Heart left ventricle (tissue), 16 donors: ENCODE data around the gene FSTL4. TPM values are rescaled to one million over a fixed set of nuclear protein-coding genes. Genes with fewer than 3 reads are reported as not detected.
A peak's percentile ranks its signal among the peaks of the same experiment; 100 is the strongest.

Experiments
- ATAC-seq, 4 donors: fragments of 200-7000 bp; cut with Tn5 transposase; one replicate each; pipeline ENCODE4 v1.9.1; 2020 to 2022; ENCODE audit warnings: moderate library complexity in 4 of 4, mild to moderate bottlenecking in 3 of 4, moderate number of reproducible peaks in 1 of 4
- DNase-seq, 5 donors: peaks; one replicate each; pipeline ENCODE4 v3.0.0-alpha.2; 2020
- H3K27ac ChIP-seq, 12 donors: fragments of 200-600 bp; sonication (generic) in 4 of 12; one replicate each; pipeline versions ENCODE4 v1.5.0 to v1.8.0; 2016 to 2022; ENCODE audit warnings: mild to moderate bottlenecking in 2 of 12
- H3K27me3 ChIP-seq, 9 donors: fragments of 200-600 bp; sonication (generic) in 2 of 9; one replicate each; pipeline versions ENCODE4 v1.5.1 to v1.8.0; 2016 to 2022; ENCODE audit warnings: mild to moderate bottlenecking in 3 of 9
- H3K36me3 ChIP-seq, 9 donors: fragments of 200-600 bp; sonication (generic) in 2 of 9; one replicate each; pipeline versions ENCODE4 v1.5.0 to v1.8.0; 2018 to 2022; ENCODE audit warnings: mild to moderate bottlenecking in 2 of 9
- H3K4me1 ChIP-seq, 12 donors: fragments of 200-600 bp; sonication (generic) in 4 of 12; one replicate each; pipeline versions ENCODE4 v1.5.0 to v1.8.0; 2016 to 2022; ENCODE audit warnings: mild to moderate bottlenecking in 3 of 12
- H3K4me3 ChIP-seq, 12 donors: fragments of 200-600 bp; sonication (generic) in 4 of 12; one replicate each; pipeline versions ENCODE4 v1.5.0 to v1.8.0; 2017 to 2022; ENCODE audit warnings: mild to moderate bottlenecking in 9 of 12, moderate library complexity in 4 of 12
- H3K9me3 ChIP-seq, 12 donors: fragments of 200-600 bp; sonication (generic) in 4 of 12; one replicate each; pipeline versions ENCODE4 v1.5.0 to v1.8.0; 2016 to 2022; ENCODE audit warnings: mild to moderate bottlenecking in 1 of 12
- POLR2A ChIP-seq, 2 donors: fragments of 450-650 bp; IDR thresholded peaks; one replicate each; pipeline ENCODE4 v1.6.1; 2017; ENCODE audit warnings: antibody characterized with exemption in 2 of 2, mild to moderate bottlenecking in 2 of 2, moderate library complexity in 2 of 2
- WGBS, 4 donors: extraction: QIAGEN DNeasy Blood & Tissue Kit in 2 of 4; methylation state at CpG; one replicate each; pipeline versions ENCODE4 v1.1.5 to v1.1.7; 2013 to 2018; 5-methylcytosine and 5-hydroxymethylcytosine counted together
- intact Hi-C, 10 donors: fragments of 100-400 bp; cut with DNase I; formaldehyde crosslinking; loops; one replicate each; pipeline versions ENCODE4 v1.11.1 to v1.14.2; 2022
- polyA plus RNA-seq, 2 donors: library from polyadenylated mRNA; stranded (reverse); fragments of 200-250 nt; gene quantifications; one replicate each; pipeline ENCODE4 v1.2.3, GENCODE V29; 2013
- total RNA-seq, 9 donors: library from RNA; depleted of rRNA in 2 of 9; stranded (reverse); fragments of >200 nt in 2 of 9; fragmentation: NEBNext Ultra II Directional in 3 of 9; extraction: Animal tissue kit (Norgen Biotek cat#: 25700) in 3 of 9; gene quantifications; one replicate each; pipeline versions ENCODE4 v1.1.0 to v1.2.4, GENCODE V29; 2016 to 2023
- TF ChIP-seq, protein P1 (sequence below), 12 donors: fragments of 200-600 bp; sonication (generic) in 4 of 12; IDR thresholded peaks; one replicate each; pipeline versions ENCODE4 v1.5.0 to v1.8.0; 2018 to 2022; ENCODE audit warnings: antibody characterized with exemption in 12 of 12, mild to moderate bottlenecking in 5 of 12
- donor health status: ischemic (EF 13 %, LVEDD 7.1; RV severe dilation, severe dysfunction).
- donor health status: healthy with polysubstance abuse.
- donor health status: DM: no; HTN: yes; CAD: no.
- donor health status: DM: no; HTN: no; CAD: no.
- donor health status: ischemic (EF 25% LVEDD 6.9; RV normal size, moderate dysfunction).
- donor health status: ischemic (EF 25% LVEDD 5.7; RV mildly dilated, moderate dysfunction).
- donor health status: healthy.
- donor health status: DM: yes; HTN: yes; CAD: no.
- donor health status: ischemic (EF 35%, LVEDD 5.7; RV mildly dilated, moderate dysfunction).
- donor health status: nonischemic (EF 11% LVEDD 7.7; RV severe dilation, severe dysfunction).
- donor health status: DM: yes; HTN: yes; CAD: no.
- donor health status: PGD.
- donor health status: ischemic (EF 29% LVEDD 5.4; RV normal size, mild dysfunction).
- donor health status: nonischemic (EF 23%, LVEDD 6.1; RV moderate dilation, normal function).

The FSTL4 gene
- total and polyA plus RNA-seq, 11 donors, result 0.01 to 0.39 (median 0.17) TPM; not detected in 6

DNA sequence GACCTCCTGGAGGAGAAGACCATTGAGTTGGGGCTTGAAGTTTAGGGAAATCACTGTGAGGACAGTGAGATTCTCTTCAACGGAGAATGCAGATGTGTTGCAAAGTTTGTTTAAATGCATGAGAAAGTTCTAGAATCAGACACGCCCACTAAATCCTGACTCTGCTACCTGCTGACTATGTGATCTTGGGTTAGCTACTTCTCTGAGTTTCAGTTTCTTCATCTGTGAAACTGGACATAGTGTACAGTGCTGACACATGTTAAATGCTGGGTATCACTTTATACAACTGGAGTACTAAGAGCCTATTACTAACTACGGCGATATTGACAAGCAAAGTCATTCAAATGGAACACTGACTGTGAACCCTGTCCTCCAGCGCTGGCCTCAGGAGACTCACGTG lies 305.1 kb downstream of the FSTL4 start:
- intact Hi-C loops, result no loop called here
- ATAC-seq (no peak), DNase-seq (no peak)
- H3K27me3 ChIP-seq, result no peaks in the 10 kb centered on the region
- no peaks in the 10 kb centered on the region for H3K4me1 ChIP-seq
- no peak overlapping the region for H3K27ac ChIP-seq
- 84 to 91% (median 89%) methylated on average over 6 of the region's 6 CpGs for WGBS, 4 donors
- H3K36me3 ChIP-seq, result no peaks in the 10 kb centered on the region
- H3K4me3 ChIP-seq, result no peak overlapping the region
- TF ChIP-seq POLR2A (IDR thresholded peaks at IDR 0.05), result no peak
- no peaks in the 10 kb centered on the region for H3K9me3 ChIP-seq

DNA sequence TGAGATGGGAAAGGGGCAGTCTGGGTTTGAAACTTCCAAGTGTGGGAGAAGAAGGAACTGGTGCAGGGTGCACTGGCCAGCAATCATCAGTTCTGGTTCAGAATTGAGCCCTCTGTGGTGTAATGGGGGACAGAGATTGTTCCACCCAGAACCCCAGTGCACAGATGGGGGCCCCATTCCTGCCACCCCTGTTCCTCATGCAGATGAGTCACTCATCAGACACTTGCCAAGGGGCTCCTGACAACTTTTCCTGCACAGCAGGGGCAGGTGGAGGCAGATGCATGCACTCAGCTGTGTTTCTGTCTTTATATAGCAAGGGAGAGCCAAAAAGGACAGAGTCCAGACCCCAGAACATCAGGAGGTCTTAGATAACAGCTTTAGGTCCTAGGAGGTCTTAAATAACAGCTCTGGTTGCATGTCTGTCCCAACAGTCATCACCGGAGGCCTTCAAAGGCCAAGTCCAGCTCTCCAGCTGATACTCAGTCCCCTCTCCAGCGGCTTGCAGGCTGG lies 307.6 kb downstream of the FSTL4 start:
- no peaks in the 10 kb centered on the region for H3K9me3 ChIP-seq
- no peak for DNase-seq
- ATAC-seq, result no peak
- no peak overlapping the region for H3K4me3 ChIP-seq
- no peaks in the 10 kb centered on the region for H3K36me3 ChIP-seq
- no peaks in the 10 kb centered on the region for H3K4me1 ChIP-seq
- no peak overlapping the region for H3K27ac ChIP-seq
- no peaks in the 10 kb centered on the region for H3K27me3 ChIP-seq
- intact Hi-C loops, result no loop called here
- 54 to 72% (median 60%) methylated on average over 1 to 2 of the region's 2 CpGs for WGBS, 4 donors
- TF ChIP-seq, protein P1, sequence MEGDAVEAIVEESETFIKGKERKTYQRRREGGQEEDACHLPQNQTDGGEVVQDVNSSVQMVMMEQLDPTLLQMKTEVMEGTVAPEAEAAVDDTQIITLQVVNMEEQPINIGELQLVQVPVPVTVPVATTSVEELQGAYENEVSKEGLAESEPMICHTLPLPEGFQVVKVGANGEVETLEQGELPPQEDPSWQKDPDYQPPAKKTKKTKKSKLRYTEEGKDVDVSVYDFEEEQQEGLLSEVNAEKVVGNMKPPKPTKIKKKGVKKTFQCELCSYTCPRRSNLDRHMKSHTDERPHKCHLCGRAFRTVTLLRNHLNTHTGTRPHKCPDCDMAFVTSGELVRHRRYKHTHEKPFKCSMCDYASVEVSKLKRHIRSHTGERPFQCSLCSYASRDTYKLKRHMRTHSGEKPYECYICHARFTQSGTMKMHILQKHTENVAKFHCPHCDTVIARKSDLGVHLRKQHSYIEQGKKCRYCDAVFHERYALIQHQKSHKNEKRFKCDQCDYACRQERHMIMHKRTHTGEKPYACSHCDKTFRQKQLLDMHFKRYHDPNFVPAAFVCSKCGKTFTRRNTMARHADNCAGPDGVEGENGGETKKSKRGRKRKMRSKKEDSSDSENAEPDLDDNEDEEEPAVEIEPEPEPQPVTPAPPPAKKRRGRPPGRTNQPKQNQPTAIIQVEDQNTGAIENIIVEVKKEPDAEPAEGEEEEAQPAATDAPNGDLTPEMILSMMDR (IDR thresholded peaks at IDR 0.05), result no peak
- no peak for TF ChIP-seq POLR2A (IDR thresholded peaks at IDR 0.05)

DNA sequence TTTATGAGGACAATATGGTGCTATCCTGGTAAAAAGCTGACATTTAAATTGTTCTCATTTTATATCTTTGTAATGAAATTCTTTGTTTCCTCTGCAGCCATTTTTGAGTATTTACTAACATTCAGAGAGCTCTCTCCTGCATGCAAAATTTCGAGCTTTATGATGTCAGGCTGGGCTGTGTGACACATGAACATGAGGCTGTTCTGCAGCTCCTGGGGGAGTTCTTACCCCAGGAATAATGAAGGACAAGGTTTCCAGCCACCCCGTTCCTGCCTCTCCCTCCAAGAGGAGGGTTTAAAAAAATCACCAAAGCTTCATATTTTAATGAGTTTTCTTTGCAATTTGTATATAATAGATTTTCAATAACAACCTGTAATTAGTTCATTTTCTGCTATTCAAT lies 308.2 kb downstream of the FSTL4 start:
- no peaks in the 10 kb centered on the region for H3K4me1 ChIP-seq
- 47 to 67% (median 63%) methylated on average over 2 of the region's 2 CpGs for WGBS, 4 donors
- H3K9me3 ChIP-seq, result no peaks in the 10 kb centered on the region
- TF ChIP-seq POLR2A (IDR thresholded peaks at IDR 0.05), result no peak
- TF ChIP-seq, protein P1 (IDR thresholded peaks at IDR 0.05), result no peak
- H3K27me3 ChIP-seq, result no peaks in the 10 kb centered on the region
- DNase-seq (no peak), ATAC-seq (no peak)
- H3K27ac ChIP-seq, result no peak overlapping the region
- no peaks in the 10 kb centered on the region for H3K36me3 ChIP-seq
- intact Hi-C loops, result no loop called here
- no peak overlapping the region for H3K4me3 ChIP-seq

DNA sequence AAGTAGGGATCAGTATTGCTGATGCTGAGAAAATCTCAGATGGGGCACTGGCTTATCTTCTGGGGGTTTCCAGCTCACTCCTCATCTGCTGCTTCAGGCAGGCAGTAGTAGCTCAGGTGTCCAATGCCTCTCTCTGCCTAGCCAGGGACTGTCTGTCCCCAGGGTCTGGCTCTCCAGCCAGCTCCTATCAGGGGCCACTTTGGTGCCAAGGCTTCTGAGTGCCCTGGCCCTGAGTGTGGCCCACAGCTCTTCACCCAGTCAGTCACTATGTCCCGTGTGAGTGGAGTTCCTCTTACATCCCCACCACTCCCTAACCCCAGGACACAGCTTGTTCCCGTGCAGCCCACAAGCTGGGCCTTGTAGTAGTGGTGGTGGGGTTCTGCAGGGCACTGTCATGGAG lies 309.0 kb downstream of the FSTL4 start:
- Histone ChIP-seq H3K27me3 (no peaks in the 10 kb centered on the region), H3K4me1 (no peaks in the 10 kb centered on the region), H3K36me3 (no peaks in the 10 kb centered on the region), H3K4me3 (no peak overlapping the region), H3K9me3 (no peaks in the 10 kb centered on the region), H3K27ac (no peak overlapping the region)
- TF ChIP-seq, protein P1 (IDR thresholded peaks at IDR 0.05), result no peak
- TF ChIP-seq POLR2A (IDR thresholded peaks at IDR 0.05), result no peak
- DNase-seq (no peak), ATAC-seq (peak in 3 of 4 donors; percentile 28 to 51 (median 29))
- 37 to 59% (median 47%) methylated on average over 2 of the region's 2 CpGs for WGBS, 4 donors
- intact Hi-C loops, result no loop called here

DNA sequence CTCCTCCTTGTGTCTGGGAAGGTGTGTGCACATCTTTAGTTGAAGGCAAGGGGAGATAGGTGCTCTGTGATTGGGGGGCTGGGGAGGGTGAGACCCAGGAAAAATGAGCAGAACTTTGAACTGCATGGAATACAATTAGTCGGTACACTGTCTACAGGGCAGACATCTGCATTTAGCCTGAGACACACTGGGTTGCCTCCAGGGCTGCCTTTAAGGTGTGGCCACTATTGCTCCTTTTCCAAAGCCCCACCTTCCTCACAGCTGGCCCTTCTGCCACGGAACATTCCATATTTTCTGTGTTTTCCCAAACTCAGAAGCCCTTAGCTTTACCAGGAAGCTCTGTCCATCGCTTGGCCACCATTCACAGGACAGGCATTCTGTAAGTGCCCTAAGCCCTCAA lies 312.6 kb downstream of the FSTL4 start:
- intact Hi-C loops, result no loop called here
- TF ChIP-seq POLR2A (IDR thresholded peaks at IDR 0.05), result no peak
- TF ChIP-seq, protein P1 (IDR thresholded peaks at IDR 0.05), result no peak
- Histone ChIP-seq H3K27me3 (peaks cover 0 to 2% (median 0%) of the 10 kb centered on the region in 9 donors), H3K4me1 (no peaks in the 10 kb centered on the region), H3K27ac (no peak overlapping the region), H3K36me3 (no peaks in the 10 kb centered on the region), H3K9me3 (no peaks in the 10 kb centered on the region), H3K4me3 (no peak overlapping the region)
- DNase-seq (no peak), ATAC-seq (no peak)
- WGBS, 4 donors, result 80 to 91% (median 82%) methylated on average over 3 of the region's 3 CpGs
